ENCODE data around the gene GALE.
A peak's percentile ranks its signal among the peaks of the same experiment; 100 is the strongest.
"Not testable (repeated sequence)": the region's sequence is repeated elsewhere in the genome, so short reads cannot be mapped to it uniquely, and the experiment has no call there.

GALE gene

DNA sequence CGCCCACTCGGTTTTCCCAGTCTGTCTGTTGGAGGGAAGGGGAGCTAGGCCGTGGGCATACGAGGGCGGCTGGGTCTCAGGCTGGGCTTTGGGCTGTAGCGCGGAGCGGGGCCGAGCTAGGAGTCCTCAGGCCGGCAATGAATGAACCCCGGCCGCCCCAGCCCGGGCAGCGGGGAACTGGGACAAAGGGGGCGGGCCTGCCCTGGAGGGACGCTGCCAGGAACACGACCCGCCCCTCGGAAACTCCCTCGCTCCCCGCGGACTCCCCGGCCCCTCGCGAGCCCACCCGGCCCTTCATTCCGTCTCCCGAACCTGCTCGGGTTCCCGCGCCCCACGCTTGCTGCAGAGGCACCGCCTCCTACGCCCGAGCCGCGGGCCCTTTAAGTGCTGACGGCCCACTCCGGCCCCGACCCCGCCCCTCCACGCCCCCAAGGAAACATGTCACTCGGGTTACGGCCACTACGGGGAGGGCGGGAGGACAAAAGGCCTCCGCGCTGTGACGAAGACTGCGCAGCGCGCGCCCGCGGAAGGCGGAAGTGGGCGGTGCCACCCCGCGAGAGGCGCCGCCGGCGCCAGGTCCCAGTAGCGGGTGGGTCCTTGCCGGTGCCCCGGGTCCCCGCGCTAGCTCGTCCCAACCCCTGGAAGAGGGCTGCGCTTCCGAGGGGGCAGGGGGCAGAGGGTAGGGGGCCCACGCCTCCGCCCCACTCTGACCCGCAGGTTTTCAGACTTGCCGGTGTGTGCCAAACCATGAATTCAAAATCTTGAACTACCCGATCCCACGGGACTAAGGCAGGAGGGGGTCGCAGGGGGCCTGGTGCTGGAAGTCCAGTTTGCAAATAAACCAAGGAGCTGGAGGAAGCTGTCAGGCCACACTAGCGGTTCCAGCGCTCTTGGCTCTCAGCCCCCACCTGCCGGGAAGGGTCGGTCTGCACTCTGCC lies at the start of gene GALE:
Gene GALE (minus strand): TSS at position 355 of the 938 bp plus-strand sequence. CDS start 1,747 bp downstream, outside the sequence.
- no peak for DNase-seq (ENCODE audit: low read depth)

DNA sequence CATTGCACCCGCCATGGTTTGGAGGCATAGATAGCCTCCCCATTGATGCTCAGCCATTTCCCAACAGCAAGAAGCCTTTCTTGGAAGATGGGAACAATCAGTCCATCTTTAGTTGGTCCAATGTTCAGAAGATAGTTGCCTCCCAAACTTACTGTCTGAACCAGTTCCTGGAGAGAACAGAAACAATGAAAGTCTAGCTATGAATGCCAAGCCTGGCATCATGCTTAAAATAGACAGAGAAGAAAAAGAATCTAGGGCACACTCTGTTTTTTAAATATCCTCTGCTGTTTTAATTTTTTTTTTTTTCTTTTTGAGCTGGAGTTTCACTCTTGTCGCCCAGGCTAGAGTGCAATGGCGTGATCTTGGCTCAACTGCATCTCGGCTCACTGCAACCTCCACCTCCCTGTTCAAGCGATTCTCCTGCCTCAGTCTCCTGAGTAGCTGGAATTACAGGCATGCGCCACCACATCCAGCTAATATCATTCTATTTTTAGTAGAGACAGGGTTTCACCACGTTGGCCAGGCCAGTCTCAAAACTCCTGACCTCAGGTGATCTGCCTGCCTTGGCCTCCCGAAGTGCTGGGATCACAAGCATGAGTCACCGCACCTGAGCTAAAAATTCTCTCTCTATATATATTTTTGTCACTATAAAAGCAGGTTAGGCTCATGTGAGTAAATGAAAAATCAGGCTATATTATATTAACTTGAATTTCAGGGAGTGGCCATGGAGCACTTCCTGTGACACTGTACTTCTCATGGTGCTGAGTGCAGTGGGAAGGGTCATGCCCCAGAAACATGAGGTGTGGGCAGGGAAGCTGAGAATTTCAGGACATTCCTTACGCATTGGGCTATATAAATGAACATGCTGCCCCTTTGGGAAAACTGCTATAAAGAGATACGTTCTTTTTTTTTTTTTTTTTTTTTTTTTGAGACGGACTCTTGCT lies 48.4 kb upstream of the GALE start:
- DNase-seq (ENCODE audit: low read depth), result no peak

DNA sequence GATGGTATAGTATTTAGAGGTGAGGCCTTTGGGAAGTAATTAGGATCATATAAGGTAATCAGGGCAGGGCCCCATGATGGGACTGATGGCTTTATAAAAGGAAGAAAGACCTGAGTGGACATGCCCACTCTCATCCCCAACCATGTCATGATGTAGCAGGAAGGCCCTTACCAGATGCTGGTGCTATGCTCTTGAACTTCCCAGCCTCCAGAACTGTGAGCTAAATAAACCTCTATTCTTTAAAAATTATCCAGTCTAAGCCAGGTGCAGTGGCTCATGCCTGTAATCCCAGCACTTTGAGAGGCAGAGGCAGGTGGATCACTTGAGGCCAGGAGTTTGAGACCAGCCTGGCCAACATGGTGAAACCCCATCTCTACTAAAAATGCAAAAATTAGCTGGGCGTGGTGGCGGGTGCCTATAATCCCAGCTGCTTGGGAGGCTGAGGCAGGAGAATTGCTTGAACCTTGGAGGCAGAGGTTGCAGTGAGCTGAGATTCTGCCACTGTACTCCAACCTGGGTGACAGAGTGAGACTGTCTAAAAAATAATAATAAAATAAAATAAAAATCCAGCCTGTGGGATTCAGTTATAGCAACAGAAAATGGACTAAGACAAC lies 47.0 kb upstream of the GALE start:
- DNase-seq (ENCODE audit: low read depth), result not testable (repeated sequence)

DNA sequence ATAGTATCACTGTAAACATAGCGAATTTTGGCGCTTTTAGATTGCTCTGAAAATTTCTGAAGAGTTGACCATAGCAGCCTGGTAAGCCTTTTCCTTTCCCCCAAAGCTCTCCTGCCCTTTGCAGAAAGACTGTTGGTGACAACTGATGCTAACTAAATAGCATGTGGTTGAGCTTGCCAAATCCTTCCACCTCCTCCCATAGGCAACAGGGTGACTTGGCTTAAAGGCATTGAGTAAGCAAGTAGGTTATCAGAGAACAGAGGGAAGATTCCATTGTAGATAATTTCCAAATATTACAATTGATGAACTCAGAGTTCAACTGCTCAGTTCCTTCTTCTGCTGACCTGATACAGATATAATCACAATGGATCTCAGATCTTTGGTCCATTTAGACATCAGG lies 44.6 kb upstream of the GALE start:
- no peak for DNase-seq (ENCODE audit: low read depth)

DNA sequence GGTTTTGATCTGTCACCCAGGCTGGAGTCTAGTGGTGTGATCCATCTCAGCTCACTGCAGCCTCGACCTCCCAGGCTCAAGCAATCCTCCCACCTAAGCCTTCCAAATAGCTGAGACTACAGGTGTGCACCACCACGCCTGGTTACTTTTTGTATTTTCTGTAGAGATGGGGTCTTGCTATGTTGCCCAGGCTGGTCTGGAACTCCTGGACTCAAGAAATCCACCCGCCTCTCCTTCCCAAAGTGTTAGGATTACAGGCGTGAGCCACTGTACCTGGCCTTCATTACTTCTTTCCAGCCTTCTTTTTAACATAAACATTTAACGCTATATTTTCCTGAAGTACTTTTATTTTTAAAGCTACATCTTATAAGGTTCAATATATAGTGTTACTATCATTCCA lies 43.1 kb upstream of the GALE start:
- no peak for DNase-seq (ENCODE audit: low read depth)

DNA sequence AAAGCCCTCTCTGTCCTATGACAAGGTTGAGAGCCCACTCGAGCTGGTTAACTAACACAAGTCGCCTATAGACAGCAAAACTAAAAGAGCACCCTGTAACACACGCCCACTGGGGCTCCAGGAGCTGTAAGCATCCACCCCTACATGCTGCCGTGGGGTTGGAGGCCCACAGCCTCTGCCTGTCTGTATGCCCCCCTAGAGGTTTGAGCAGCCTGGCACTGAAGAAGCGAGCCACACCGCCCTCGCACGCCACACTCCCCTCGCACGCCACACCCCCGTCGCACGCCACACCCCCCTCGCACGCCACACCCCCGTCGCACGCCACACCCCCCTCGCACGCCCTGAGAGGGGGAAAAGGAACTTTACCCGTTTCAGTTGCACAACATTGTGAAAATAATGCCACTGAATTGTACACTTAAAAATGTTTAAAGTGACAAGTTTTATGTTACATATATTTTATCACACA lies 37.9 kb upstream of the GALE start:
- no peak for DNase-seq (ENCODE audit: low read depth)

DNA sequence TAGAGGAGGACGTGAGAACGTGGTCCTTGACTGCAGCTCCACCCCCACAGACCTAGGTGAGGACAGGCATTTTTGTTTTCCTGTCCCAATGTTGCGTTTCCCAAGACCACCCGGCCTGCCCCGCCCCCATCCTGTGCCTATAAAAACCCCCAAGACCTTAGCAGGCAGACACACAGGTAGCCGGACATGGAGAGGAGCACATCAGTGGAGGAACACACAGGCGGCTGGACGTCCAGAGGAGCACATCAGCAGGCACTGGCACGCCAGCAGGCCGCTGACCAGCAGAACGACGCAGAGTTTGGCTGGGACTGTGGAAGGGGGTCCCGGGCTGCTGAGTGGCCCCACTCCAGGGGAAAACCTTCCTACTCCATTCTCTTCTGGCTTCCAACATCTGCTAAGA lies 37.4 kb upstream of the GALE start:
- DNase-seq (ENCODE audit: low read depth), result no peak

DNA sequence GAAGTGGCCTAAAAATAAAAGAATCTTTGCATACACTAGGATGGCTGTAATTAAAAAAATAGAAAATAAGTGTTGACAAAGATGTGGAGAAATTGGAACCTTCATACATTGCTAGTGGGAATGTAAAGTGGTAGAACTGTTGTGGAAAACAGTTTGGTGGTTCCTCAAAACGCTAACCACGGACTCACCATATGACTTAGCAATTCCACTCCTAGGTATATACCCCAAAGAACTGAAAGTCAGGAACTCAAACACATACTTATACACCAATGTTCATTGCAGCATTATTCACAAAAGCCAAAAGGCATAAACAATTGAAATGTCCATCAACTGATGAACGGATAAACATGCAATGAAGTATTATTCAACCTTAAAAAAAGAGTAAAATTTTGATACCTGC lies 35.5 kb upstream of the GALE start:
- no peak for DNase-seq (ENCODE audit: low read depth)

DNA sequence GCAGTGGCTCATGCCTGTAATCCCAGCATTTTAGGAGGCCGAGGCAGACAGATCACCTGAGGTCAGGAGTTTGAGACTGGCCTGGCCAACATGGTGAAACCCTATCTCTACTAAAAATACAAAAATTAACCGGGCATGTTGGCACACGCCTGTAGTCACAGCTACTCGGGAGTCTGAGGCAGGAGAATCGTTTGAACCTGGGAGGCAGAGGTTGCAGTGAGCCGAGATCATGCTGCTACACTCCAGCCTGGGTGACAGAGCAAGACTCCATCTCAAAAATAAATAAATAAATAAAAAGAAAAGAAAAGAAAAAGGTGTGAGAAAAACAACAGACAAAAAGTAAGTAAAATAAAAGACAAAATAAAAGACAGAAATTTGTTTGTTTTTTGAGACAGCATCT lies 33.6 kb upstream of the GALE start:
- not testable (repeated sequence) for DNase-seq (ENCODE audit: low read depth)

DNA sequence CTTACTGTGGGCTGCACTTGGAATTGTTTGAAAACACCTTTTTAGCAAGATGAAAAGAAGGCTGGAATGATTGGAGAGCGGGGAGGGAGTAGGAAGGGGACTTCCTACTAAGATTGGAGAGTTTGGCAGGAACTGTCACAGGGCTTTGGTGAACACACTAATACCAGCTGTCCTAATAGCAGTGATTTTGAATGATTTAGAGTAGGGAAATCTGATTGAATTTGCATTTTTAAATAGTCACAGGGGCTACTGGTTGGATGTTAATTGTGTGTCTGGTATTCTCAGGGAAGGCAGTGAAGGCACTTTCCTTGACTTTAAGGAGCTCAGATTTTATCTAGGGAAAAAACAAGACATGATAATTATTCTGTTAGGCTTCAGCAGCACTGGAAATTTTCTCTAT lies 27.2 kb upstream of the GALE start:
- DNase-seq (ENCODE audit: low read depth), result no peak

DNA sequence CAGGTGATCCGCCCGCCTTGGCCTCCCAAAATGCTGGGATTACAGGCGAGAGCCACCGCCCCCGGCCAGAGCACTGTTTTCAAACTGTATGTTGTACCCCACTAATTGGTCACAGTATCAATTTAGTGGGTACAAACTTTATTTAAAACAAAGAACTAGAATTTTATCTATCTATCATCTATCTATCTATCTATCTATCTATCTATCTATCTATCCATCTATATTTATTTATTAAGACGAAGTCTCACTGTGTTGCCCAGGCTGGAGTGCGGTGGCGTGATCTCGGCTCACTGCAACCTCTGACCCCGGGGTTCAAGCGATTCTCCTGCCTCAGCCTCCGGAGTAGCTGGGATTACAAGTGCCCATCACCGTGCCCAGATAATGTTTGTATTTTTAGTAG lies 26.0 kb upstream of the GALE start:
- not testable (repeated sequence) for DNase-seq (ENCODE audit: low read depth)

DNA sequence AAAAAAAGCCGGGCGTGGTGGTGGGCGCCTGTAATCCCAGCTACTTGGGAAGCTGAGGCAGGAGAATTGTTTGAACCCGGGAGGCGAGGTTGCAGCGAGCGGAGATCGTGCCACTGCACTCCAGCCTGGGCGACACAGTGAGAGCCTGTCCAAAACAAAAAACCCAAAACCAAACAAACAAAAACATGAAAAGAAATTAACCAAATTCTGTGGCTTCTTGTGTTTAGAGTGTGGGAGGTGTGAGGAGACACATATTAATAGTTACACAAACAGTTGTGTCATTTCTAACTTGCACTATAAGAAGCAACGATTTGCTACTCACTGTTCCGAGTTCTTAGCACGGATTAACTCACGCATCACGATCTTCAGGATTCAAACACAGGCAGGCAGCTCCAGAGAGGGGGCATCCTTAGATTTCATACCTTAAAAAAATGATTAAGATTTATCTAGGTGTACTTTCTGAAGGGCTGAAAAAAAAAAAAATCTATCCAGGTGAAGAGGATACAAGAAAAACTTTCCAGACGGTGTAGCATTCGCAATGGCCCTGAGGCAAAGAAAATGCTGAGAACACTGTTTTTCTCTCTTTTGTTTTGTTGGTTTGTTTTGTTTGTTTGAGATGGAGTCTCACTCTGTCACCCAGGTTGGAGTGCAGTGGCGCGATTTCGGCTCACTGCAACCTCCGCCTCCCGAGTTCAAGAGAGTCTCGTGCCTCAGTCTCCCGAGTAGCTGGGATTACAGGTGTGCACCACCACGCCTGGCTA lies 25.4 kb upstream of the GALE start:
- DNase-seq (ENCODE audit: low read depth), result no peak

DNA sequence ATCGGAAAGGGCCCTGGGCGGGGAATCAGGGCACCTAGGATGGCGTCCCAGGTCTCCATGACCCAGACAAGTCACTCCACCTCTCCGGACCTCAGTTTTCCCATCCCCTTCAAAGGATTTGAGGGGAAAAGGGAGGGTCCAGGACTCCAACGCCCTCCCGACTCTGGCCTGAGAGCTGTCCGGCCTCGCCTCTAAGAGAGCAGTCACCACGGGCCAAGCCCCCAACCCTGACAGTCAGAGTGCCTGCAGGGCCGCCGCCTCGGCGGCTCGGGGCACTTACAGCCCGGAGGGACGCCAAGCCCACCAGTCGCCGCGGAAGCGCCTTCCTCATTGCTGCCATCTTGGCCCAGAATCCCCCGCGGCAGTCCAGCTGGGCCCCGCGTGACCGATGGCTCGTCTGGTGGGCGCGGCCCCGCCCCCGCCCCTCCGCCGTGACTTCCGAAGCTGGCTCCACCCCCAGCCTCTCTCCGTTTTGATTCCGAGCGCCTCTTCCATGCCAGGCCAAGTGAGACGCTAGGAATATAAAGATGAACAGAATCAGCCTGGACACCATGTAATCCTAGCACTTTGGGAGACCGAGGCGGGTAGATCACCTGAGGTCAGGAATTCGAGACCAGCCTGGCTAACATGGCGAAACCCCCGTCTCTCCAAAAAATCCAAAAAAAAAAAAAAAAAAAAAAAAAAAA lies 24.7 kb upstream of the GALE start, which contains the start of gene HMGCL:
Gene HMGCL (minus strand): TSS at position 354 of the 686 bp plus-strand sequence. CDS start 14 bp downstream, at position 340.
- peak; percentile 66 for DNase-seq (ENCODE audit: low read depth)

DNA sequence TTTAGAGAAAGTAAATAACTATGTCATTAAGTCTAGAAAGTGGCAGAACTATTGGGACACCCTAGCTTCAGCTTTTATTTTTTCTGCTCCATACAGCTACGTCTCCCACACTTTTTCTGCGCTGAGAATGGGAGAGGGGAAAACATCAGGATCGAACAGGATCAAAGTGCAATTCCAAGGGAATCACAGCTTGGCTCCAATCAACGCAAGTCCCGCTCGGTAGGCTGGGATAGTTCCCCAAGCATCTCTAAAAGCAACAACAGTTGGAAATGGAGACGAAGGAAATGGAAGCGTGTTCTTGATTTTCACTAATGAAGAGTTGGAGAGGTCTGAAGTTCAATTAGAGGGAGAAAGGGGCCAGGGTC lies 24.1 kb upstream of the GALE start:
- DNase-seq (ENCODE audit: low read depth), result no peak

DNA sequence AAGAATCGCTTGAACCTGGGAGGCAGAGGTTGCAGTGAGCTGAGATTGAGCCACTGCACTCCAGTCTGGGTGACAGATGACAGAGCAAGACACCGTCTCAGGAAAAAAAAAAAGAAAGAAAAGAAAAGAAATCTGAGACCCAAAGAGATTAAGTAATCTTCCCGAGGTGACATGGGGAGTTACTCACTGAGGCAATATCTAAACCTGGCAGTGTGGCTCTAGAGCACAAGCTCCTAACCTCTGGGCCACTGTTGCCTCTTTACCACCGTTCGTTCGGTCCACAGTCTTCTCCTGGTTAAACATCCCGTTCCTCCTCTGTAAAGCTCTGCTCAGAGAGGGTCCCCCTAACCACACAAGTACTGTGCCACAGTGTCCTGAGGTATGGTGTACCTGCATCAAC lies 23.2 kb upstream of the GALE start:
- no peak for DNase-seq (ENCODE audit: low read depth)

DNA sequence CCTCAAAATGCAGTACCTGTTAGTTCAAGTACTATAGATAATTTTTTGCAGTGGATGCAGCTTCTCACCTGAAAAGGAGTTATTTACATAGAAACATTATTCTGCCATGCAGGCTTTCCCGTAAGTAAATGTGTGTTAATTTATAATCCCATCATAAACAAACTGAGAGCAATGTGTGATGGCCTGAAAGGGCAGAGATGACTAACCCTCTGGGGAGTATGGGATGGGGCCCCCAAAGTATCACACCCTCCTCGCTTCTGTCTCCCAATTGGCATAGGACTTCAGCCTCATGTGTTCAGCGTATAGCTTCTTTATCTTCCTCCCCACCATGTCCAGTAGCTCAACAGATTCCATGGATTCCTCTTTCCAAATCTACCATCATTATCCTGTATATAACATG lies 17.1 kb upstream of the GALE start:
- DNase-seq (ENCODE audit: low read depth), result no peak

DNA sequence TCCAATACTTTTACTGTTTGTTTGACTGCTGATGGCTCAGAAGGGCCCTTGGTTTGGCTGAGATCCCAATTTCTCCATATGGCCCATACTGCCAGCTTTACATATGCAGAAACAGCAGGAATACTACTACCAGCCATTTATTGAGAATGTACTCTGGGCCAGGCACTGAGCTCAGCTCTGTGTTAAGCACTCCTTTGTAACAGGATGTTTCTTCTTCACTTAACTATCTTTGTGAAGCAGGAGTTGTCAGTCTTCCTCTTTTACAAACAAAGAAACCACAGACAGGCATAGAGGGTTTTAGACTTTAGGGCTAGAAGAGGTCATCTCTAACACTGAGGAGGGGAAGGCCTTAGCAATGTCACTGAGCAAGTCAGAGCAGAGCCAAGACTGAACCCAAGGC lies 16.4 kb upstream of the GALE start:
- DNase-seq (ENCODE audit: low read depth), result no peak

DNA sequence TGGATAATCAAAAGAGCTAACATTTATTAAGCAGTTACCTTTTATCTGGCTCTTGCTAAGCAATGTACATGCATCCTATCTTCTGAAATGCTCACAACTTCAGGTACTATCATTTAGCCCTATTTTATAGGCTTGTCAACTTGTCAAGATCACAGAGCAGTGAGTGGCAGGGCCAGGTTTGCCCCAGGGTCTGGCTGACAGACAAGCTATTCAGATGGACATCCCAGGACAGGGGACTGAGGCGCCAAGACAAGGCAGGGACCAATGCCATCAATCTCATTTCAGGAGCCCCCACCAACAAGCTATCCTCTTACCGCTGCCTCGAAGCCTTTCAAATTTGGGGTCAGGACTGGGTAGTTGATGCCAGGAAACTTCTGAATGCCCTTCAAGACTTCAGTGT lies 15.8 kb upstream of the GALE start:
- no peak for DNase-seq (ENCODE audit: low read depth)

DNA sequence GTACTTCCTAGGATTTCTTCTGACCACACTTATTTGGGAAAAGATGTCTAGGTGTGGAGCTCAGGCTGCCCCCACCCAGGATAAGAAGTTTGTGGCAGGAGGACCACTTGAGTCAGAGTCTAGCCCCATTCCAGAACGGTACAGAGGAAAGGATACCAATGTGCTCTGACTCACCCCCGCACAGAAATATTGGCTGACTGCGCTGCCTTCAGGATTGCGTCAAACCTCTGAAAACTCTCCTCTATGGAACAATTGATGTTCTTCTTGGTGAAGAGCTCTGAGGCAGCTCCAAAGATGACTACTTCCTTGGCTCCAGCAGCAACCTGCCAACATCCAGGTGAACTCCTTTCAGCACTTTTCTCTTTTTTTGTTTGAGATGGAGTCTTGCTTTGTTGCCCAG lies 13.5 kb upstream of the GALE start:
- DNase-seq (ENCODE audit: low read depth), result no peak

DNA sequence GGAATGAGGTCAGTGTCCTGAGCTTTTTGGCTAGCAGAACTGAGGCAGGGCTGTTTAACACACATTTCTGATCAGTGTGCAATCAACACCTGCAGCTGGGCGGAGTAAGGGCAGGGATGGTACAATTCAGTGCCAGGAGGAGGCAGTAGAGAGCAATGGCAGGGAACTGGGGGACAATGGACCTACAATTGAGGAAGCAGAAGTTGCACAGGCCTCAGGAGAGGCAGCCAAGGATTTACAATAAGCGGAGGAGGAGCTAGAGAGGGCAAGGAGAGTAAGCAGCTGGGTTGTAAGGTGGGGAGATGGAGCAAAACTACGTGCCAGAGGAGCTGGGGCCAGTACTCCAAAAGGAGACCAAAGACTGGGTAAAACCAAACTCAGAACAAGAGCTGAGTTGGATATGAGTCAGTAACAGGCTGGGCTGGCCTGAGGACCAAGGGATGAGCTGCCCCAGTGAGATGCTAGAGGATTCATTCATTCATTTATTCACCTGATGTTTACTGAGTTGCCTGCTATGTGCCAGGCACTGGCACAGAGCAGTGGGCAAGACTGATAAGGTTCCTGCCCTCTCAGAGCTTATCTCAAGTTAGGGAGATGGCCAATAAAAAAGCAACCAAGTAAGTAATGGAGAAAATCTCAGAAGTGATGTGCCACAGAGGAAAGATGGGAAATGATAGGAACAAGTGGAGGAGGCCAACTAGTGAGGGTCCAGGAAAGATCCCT lies 10.4 kb upstream of the GALE start:
- no peak for DNase-seq (ENCODE audit: low read depth)
